Gastroesophageal sphincter (tissue), 4 donors: ENCODE data around the gene PDGFA. TPM values are rescaled to one million over a fixed set of nuclear protein-coding genes. Genes with fewer than 3 reads are reported as not detected.

ENCODE experiments used
- ATAC-seq: fragments of 150-250 bp; one replicate; pipeline ENCODE4 v1.9.1; 2016; ENCODE audit warnings: mild to moderate bottlenecking, moderate library complexity
- H3K27ac ChIP-seq, 4 donors: fragments of 200-600 bp; sonication (generic) in 3 of 4; 1 replicate in 3 of 4; 2 replicates in 1 of 4; pipeline ENCODE4 v1.5.1; 2016 to 2019
- H3K27me3 ChIP-seq: fragments of 200-600 bp; sonication (generic); one replicate; pipeline ENCODE4 v1.5.1; 2019
- H3K36me3 ChIP-seq, 2 donors: fragments of 200-600 bp; sonication (generic); one replicate each; pipeline ENCODE4 v1.5.1; 2019; ENCODE audit warnings: control low read depth in 1 of 2
- H3K4me1 ChIP-seq, 3 donors: fragments of 200-600 bp; sonication (generic); 1 replicate in 2 of 3; 2 replicates in 1 of 3; pipeline ENCODE4 v1.5.1; 2016 to 2019; ENCODE audit warnings: control low read depth in 2 of 3
- H3K4me3 ChIP-seq, 2 donors: fragments of 200-600 bp; sonication (generic); one replicate each; pipeline ENCODE4 v1.5.1; 2019; ENCODE audit warnings: mild to moderate bottlenecking in 1 of 2, moderate library complexity in 1 of 2
- H3K9me3 ChIP-seq, 3 donors: fragments of 200-600 bp; sonication (generic); one replicate each; pipeline ENCODE4 v1.5.1; 2017 to 2019; ENCODE audit warnings: control low read depth in 2 of 3
- EP300 ChIP-seq: sonication (generic); formaldehyde crosslinking; IDR thresholded peaks from one replicate; pipeline ENCODE4 v1.6.1; 2017; ENCODE audit warnings: antibody characterized with exemption, mild to moderate bottlenecking
- POLR2A ChIP-seq, 2 donors: fragments of 450-650 bp; IDR thresholded peaks; one replicate each; pipeline ENCODE4 v1.6.1; 2017; ENCODE audit warnings: antibody characterized with exemption in 2 of 2, mild to moderate bottlenecking in 2 of 2, moderate library complexity in 1 of 2
- POLR2AphosphoS5 ChIP-seq: sonication (generic); formaldehyde crosslinking; IDR thresholded peaks from one replicate; pipeline ENCODE4 v1.6.1; 2017; ENCODE audit warnings: antibody characterized with exemption
- WGBS, 2 donors: methylation state at CpG; one replicate each; pipeline ENCODE4 v1.1.5; 2018; ENCODE audit warnings: low coverage in 1 of 2; 5-methylcytosine and 5-hydroxymethylcytosine counted together
- total RNA-seq, 4 donors: library from RNA; depleted of rRNA; stranded (reverse); fragments of >200 nt; gene quantifications; one replicate each; pipeline ENCODE4 v1.1.0, GENCODE V29; 2016
- TF ChIP-seq, protein P1 (sequence below), 4 experiments: fragments of 200-600 bp in 2 of 4; fragments of 450-650 bp in 2 of 4; sonication (generic) in 1 of 4; IDR thresholded peaks; one replicate each; pipeline ENCODE4 v1.5.1; 2017 to 2019; ENCODE audit warnings: antibody characterized with exemption in 4 of 4, mild to moderate bottlenecking in 2 of 4, moderate library complexity in 2 of 4

Gene PDGFA
- total RNA-seq, 4 donors from 2014 or later = 66.0 to 162 (median 120) TPM

DNA sequence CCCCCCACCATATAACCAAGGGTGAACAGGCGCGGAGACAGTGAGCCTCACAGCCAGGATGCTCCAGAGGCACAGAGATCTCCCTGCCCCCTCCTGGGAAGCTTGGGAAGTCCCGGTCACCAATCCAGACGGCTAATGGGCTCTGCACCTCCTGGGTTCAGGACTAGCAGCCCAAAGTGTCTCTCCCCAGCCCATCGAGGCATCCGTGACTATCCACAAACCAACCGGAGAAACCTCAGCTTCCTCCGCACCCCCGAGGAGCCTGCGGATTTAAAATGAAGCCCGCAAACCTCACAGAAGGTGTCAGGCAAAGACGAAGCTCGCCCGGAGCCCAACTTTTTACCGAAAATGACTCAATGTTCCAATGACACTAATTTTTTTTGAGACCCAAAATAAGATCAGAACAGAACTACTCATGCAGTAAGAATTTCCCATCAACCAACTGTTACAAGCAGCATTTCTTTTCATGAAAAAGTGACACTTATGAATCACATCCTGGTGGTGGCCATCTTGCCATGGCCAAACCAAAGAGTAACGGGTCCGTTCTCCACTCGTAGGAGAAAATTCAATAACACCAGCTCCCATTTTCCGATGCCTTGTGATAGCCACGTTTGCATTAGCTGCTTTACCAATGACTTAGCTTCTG, 6.0 kb downstream of the PDGFA start:
- WGBS, 2 donors = 38 to 58% methylated on average over 6 to 7 of the region's 20 CpGs
- Histone ChIP-seq H3K9me3 (no peaks in the 10 kb centered on the region), H3K27ac (peak overlapping the region; percentile 12 to 98 (median 96)), H3K27me3 (no peaks in the 10 kb centered on the region), H3K4me1 (peaks cover 0 to 69% (median 18%) of the 10 kb centered on the region in 3 donors), H3K36me3 (peaks cover 0 to 38% of the 10 kb centered on the region in 2 donors), H3K4me3 (peak overlapping the region in 1 of 2 donors; percentile 11)
- TF ChIP-seq, protein P1, sequence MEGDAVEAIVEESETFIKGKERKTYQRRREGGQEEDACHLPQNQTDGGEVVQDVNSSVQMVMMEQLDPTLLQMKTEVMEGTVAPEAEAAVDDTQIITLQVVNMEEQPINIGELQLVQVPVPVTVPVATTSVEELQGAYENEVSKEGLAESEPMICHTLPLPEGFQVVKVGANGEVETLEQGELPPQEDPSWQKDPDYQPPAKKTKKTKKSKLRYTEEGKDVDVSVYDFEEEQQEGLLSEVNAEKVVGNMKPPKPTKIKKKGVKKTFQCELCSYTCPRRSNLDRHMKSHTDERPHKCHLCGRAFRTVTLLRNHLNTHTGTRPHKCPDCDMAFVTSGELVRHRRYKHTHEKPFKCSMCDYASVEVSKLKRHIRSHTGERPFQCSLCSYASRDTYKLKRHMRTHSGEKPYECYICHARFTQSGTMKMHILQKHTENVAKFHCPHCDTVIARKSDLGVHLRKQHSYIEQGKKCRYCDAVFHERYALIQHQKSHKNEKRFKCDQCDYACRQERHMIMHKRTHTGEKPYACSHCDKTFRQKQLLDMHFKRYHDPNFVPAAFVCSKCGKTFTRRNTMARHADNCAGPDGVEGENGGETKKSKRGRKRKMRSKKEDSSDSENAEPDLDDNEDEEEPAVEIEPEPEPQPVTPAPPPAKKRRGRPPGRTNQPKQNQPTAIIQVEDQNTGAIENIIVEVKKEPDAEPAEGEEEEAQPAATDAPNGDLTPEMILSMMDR (IDR thresholded peaks at IDR 0.05) = no peak
- peak; percentile 73 for TF ChIP-seq POLR2AphosphoS5
- ATAC-seq = no peak

DNA sequence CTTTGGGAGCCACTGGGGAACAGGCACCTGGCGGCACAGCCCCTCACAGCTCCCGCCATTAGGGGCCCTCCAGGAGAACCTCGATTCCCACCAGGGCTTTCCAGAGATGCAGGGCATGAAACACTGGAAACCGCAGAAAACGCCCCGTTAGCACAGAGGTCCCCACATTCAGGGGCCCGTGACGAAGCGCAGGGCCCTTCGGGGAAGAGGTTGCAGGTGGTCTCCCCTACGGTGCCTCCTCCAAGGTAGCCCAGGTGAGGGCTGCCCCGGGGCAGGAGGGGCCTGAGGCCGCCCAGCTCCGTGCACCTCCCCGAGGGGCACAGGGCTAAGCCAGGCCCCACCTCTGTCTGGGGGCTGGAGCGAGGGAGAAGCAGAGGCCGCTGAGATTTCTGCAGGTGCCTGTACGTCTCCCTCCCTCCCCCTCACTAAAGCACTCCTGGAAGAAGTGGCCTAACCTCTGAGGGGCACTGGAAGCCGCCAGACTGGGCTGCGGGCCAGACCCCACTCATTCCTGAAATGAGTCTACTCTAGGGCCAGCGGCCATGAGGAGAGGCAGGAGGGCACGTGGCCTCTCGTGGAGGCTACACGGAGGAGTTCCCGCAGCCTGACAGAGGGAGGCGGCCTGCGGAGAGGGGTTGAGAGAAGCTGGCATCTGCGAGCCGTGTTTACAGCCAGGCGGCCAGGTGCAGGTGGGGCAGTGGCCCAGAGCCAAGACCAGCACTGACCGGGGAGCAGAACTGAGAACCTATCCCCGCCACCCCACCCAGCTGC, 6.9 kb downstream of the PDGFA start:
- Histone ChIP-seq H3K27me3 (no peaks in the 10 kb centered on the region), H3K4me1 (peaks cover 0 to 60% (median 18%) of the 10 kb centered on the region in 3 donors), H3K27ac (peak overlapping the region in 3 of 4 donors; percentile 96 to 98 (median 96)), H3K9me3 (no peaks in the 10 kb centered on the region), H3K36me3 (peaks cover 0 to 47% of the 10 kb centered on the region in 2 donors), H3K4me3 (peak overlapping the region in 1 of 2 donors; percentile 11)
- 40 to 47% methylated on average over 1 to 2 of the region's 32 CpGs for WGBS, 2 donors
- ATAC-seq = peak; percentile 8
- no peak for TF ChIP-seq EP300
- TF ChIP-seq POLR2AphosphoS5 = peak; percentile 56
- no peak for TF ChIP-seq POLR2A (IDR thresholded peaks at IDR 0.05)
- TF ChIP-seq, protein P1 (IDR thresholded peaks at IDR 0.05) = no peak

GRCh38 chr7:512146-512510, 7.5 kb downstream of the PDGFA start:
- Histone ChIP-seq H3K27me3 (no peaks in the 10 kb centered on the region), H3K4me1 (peaks cover 0 to 57% (median 18%) of the 10 kb centered on the region in 3 donors), H3K27ac (peak overlapping the region in 3 of 4 donors; percentile 96 to 98 (median 96)), H3K9me3 (no peaks in the 10 kb centered on the region), H3K4me3 (peak overlapping the region in 1 of 2 donors; percentile 1), H3K36me3 (peaks cover 0 to 53% of the 10 kb centered on the region in 2 donors)
- WGBS, 2 donors = 80 to 91% methylated on average over 3 to 8 of the region's 19 CpGs
- TF ChIP-seq EP300 = no peak
- TF ChIP-seq POLR2A (IDR thresholded peaks at IDR 0.05) = no peak
- no peak for TF ChIP-seq POLR2AphosphoS5
- TF ChIP-seq, protein P1 (IDR thresholded peaks at IDR 0.05) = no peak
- no peak for ATAC-seq

GRCh38 chr7:511476-512145, 8.0 kb downstream of the PDGFA start:
- no peak for TF ChIP-seq EP300
- TF ChIP-seq, protein P1 (IDR thresholded peaks at IDR 0.05) = no peak
- TF ChIP-seq POLR2AphosphoS5 = no peak
- no peak for TF ChIP-seq POLR2A (IDR thresholded peaks at IDR 0.05)
- Histone ChIP-seq H3K36me3 (peaks cover 0 to 59% of the 10 kb centered on the region in 2 donors), H3K27ac (peak overlapping the region in 3 of 4 donors; percentile 96 to 98 (median 96)), H3K9me3 (no peaks in the 10 kb centered on the region), H3K4me3 (no peak overlapping the region), H3K27me3 (no peaks in the 10 kb centered on the region), H3K4me1 (peaks cover 0 to 57% (median 17%) of the 10 kb centered on the region in 3 donors)
- no peak for ATAC-seq
- WGBS, 2 donors = no CpG with 5 or more reads among the region's 25 CpGs
